ENCODE measurements around the gene PRMT5. TPM values are rescaled to one million over a fixed set of nuclear protein-coding genes. Genes with fewer than 3 reads are reported as not detected.
A peak's percentile ranks its signal among the peaks of the same experiment; 100 is the strongest.
"Not testable (repeated sequence)": the region's sequence is repeated elsewhere in the genome, so short reads cannot be mapped to it uniquely, and the experiment has no call there.

PRMT5 gene
- 65.4 TPM for total RNA-seq

GRCh38 chr14:22929104-22929960 lies at the start of gene PRMT5:
Gene PRMT5 (minus strand): TSS chr14:22929376. CDS start chr14:22929361, 15 bp downstream.
- ATAC-seq = peak; percentile 98

- no peak for ATAC-seq
These were observed 49.3 kb upstream of the PRMT5 start for GRCh38 chr14:22978487-22978837.

GRCh38 chr14:22977684-22978486 lies 48.7 kb upstream of the PRMT5 start:
- no peak for ATAC-seq

GRCh38 chr14:22977434-22977683 lies 48.2 kb upstream of the PRMT5 start:
- no peak for ATAC-seq

GRCh38 chr14:22976620-22977433 lies 47.7 kb upstream of the PRMT5 start:
- ATAC-seq = no peak

GRCh38 chr14:22974530-22975313 lies 45.5 kb upstream of the PRMT5 start:
- no peak for ATAC-seq

GRCh38 chr14:22973217-22974032 lies 44.2 kb upstream of the PRMT5 start:
- peak; percentile 48 for ATAC-seq

GRCh38 chr14:22972313-22972930 lies 43.2 kb upstream of the PRMT5 start:
- no peak for ATAC-seq

GRCh38 chr14:22971152-22971551 lies 42.0 kb upstream of the PRMT5 start:
- ATAC-seq = no peak

GRCh38 chr14:22966783-22967269 lies 37.6 kb upstream of the PRMT5 start:
- peak; percentile 25 for ATAC-seq

GRCh38 chr14:22965916-22966782 lies 37.0 kb upstream of the PRMT5 start:
- ATAC-seq = not testable (repeated sequence)

- no peak for ATAC-seq
These were observed 33.0 kb upstream of the PRMT5 start for GRCh38 chr14:22962061-22962676.

- ATAC-seq = peak; percentile 56
These were observed 26.8 kb upstream of the PRMT5 start for GRCh38 chr14:22955702-22956569.

- no peak for ATAC-seq
These were observed 23.2 kb upstream of the PRMT5 start for GRCh38 chr14:22952418-22952817.

GRCh38 chr14:22951795-22952194 lies 22.6 kb upstream of the PRMT5 start:
- not testable (repeated sequence) for ATAC-seq

- ATAC-seq = no peak
These were observed 16.5 kb upstream of the PRMT5 start for GRCh38 chr14:22945642-22946041.

GRCh38 chr14:22939684-22940083 lies 10.5 kb upstream of the PRMT5 start:
- ATAC-seq = no peak

GRCh38 chr14:22935156-22935555 lies 6.0 kb upstream of the PRMT5 start:
- no peak for ATAC-seq

Data from esophagus mucosa (tissue), 1 donor.